ENCODE data around the gene TMEM100.

Gene TMEM100

GRCh38 chr17:55717898-55718735, 4.5 kb downstream of the TMEM100 start:
- DNase-seq (ENCODE audit: low read depth in 2 of 2): peak; percentile 40 to 56

GRCh38 chr17:55717432-55717831, 5.2 kb downstream of the TMEM100 start:
- no peak for DNase-seq (ENCODE audit: low read depth in 2 of 2)

GRCh38 chr17:55710829-55711496, 11.7 kb downstream of the TMEM100 start:
- DNase-seq (ENCODE audit: low read depth in 2 of 2): no peak

- no peak for DNase-seq (ENCODE audit: low read depth in 2 of 2)
Observed at GRCh38 chr17:55710410-55710809, 12.3 kb downstream of the TMEM100 start.

- DNase-seq (ENCODE audit: low read depth in 2 of 2): no peak
Observed at GRCh38 chr17:55709984-55710383, 12.7 kb downstream of the TMEM100 start.

- no peak for DNase-seq (ENCODE audit: low read depth in 2 of 2)
Observed at GRCh38 chr17:55709440-55709839, 13.2 kb downstream of the TMEM100 start.

GRCh38 chr17:55708175-55708974, 14.3 kb downstream of the TMEM100 start:
- no peak for DNase-seq (ENCODE audit: low read depth in 2 of 2)

- DNase-seq (ENCODE audit: low read depth in 2 of 2): no peak
Observed at GRCh38 chr17:55706808-55707773, 15.6 kb downstream of the TMEM100 start.

- DNase-seq (ENCODE audit: low read depth in 2 of 2): no peak
Observed at GRCh38 chr17:55705847-55706246, 16.8 kb downstream of the TMEM100 start.

- no peak for DNase-seq (ENCODE audit: low read depth in 2 of 2)
Observed at GRCh38 chr17:55704401-55704800, 18.3 kb downstream of the TMEM100 start.

- no peak for DNase-seq (ENCODE audit: low read depth in 2 of 2)
Observed at GRCh38 chr17:55702150-55702549, 20.5 kb downstream of the TMEM100 start.

GRCh38 chr17:55699181-55699860, 23.3 kb downstream of the TMEM100 start:
- DNase-seq (ENCODE audit: low read depth in 2 of 2): no peak

- DNase-seq (ENCODE audit: low read depth in 2 of 2): no peak
Observed at GRCh38 chr17:55694286-55694910, 28.3 kb downstream of the TMEM100 start.

- DNase-seq (ENCODE audit: low read depth in 2 of 2): no peak
Observed at GRCh38 chr17:55693254-55694216, 29.1 kb downstream of the TMEM100 start.

GRCh38 chr17:55692276-55692675, 30.4 kb downstream of the TMEM100 start:
- DNase-seq (ENCODE audit: low read depth in 2 of 2): no peak

- no peak for DNase-seq (ENCODE audit: low read depth in 2 of 2)
Observed at GRCh38 chr17:55691666-55692065, 31.0 kb downstream of the TMEM100 start.

- no peak for DNase-seq (ENCODE audit: low read depth in 2 of 2)
Observed at GRCh38 chr17:55690105-55690508, 32.6 kb downstream of the TMEM100 start.

GRCh38 chr17:55689672-55690071, 33.0 kb downstream of the TMEM100 start:
- DNase-seq (ENCODE audit: low read depth in 2 of 2): no peak

- no peak for DNase-seq (ENCODE audit: low read depth in 2 of 2)
Observed at GRCh38 chr17:55688057-55688456, 34.6 kb downstream of the TMEM100 start.

Data from stimulated activated CD4-positive, alpha-beta T cell treated with anti-CD3 and anti-CD28 coated beads, Interleukin-1b, Interleukin-23, amount 100 ng/mL, for 4 hours (primary cell).